Kidney epithelial cell (primary cell): ENCODE results near the gene CTSW. TPM values are rescaled to one million over a fixed set of nuclear protein-coding genes. Genes with fewer than 3 reads are reported as not detected.

Experiments used
- DNase-seq: peaks from one replicate; pipeline ENCODE4 v3.0.0-alpha.2; 2010; ENCODE audit warnings: low read depth
- H3K27me3 ChIP-seq: 2 replicates; pipeline ENCODE4 v1.6.0; 2011; ENCODE audit warnings: low read length; ENCODE audit not compliant: control insufficient read depth, insufficient read depth
- H3K36me3 ChIP-seq: 2 replicates; pipeline ENCODE4 v1.5.1; 2011; ENCODE audit warnings: low read length; ENCODE audit not compliant: control insufficient read depth, insufficient read depth
- H3K4me3 ChIP-seq: 2 replicates; pipeline ENCODE4 v1.5.1; 2011; ENCODE audit warnings: low read depth, mild to moderate bottlenecking, control low read depth, low read length
- CTCF ChIP-seq: IDR thresholded peaks from 2 replicates; pipeline ENCODE4 v1.5.1; 2011; ENCODE audit warnings: mild to moderate bottlenecking, moderate library complexity, low read length, control low read depth, inconsistent platforms; ENCODE audit not compliant: insufficient read depth, poor library complexity, severe bottlenecking
- total RNA-seq: library from RNA; depleted of rRNA; stranded (reverse); fragments of >200 nt; gene quantifications from 2 replicates; pipeline ENCODE4 v1.2.3, GENCODE V29; 2015

CTSW gene
- total RNA-seq, 1 donor from 2014 or later, result not detected

GRCh38 chr11:65873318-65874156, 6.1 kb upstream of the CTSW start:
- DNase-seq, result no peak
- H3K4me3 ChIP-seq, result peak overlapping the region; percentile 72
- no peak for TF ChIP-seq CTCF
- no peaks in the 10 kb centered on the region for H3K27me3 ChIP-seq
- peaks cover 4% of the 10 kb centered on the region for H3K36me3 ChIP-seq

- H3K4me3 ChIP-seq, result no peak overlapping the region
- no peak for DNase-seq
Observed at GRCh38 chr11:65880027-65880426, 390 bp downstream of the CTSW start.

DNA sequence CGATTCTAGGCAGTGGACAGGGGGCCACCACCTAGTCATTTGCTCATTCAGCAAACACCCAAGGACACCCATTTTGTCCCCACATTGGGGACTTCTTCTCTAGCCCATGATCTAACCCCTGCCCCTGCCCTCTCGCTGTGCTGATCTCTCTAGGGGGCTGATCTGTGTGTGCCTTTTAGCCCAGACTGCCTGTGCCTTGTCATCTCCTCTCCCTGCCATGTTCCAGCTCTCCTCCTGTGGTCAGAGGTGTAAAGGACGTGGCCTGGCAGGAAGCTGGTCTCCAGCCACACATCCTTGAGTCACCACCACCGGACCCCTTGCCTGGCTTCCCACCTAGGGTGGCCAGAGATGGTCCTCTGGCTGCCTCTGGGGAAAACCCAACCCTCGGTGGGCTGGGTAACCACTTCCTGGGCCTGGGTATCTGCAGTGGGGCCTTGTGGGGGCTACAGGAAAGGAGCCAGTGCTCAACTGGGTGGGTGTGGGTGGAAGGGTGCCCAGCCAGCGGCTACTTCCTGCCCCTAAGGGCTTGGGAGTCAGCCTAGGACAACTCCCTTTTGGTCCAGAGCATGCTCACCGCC, 1.3 kb downstream of the CTSW start:
- Histone ChIP-seq H3K4me3 (no peak overlapping the region), H3K27me3 (no peaks in the 10 kb centered on the region), H3K36me3 (peaks cover 11% of the 10 kb centered on the region)
- no peak for TF ChIP-seq CTCF
- DNase-seq, result no peak

More at GRCh38 chr11:65880027-65880426, 390 bp downstream of the CTSW start:
- TF ChIP-seq CTCF, result no peak
- Histone ChIP-seq H3K27me3 (no peaks in the 10 kb centered on the region), H3K36me3 (peaks cover 9% of the 10 kb centered on the region)

GRCh38 chr11:65882120-65883057, 2.8 kb downstream of the CTSW start:
- no peak for DNase-seq
- TF ChIP-seq CTCF, result no peak
- H3K36me3 ChIP-seq, result peaks cover 11% of the 10 kb centered on the region

DNA sequence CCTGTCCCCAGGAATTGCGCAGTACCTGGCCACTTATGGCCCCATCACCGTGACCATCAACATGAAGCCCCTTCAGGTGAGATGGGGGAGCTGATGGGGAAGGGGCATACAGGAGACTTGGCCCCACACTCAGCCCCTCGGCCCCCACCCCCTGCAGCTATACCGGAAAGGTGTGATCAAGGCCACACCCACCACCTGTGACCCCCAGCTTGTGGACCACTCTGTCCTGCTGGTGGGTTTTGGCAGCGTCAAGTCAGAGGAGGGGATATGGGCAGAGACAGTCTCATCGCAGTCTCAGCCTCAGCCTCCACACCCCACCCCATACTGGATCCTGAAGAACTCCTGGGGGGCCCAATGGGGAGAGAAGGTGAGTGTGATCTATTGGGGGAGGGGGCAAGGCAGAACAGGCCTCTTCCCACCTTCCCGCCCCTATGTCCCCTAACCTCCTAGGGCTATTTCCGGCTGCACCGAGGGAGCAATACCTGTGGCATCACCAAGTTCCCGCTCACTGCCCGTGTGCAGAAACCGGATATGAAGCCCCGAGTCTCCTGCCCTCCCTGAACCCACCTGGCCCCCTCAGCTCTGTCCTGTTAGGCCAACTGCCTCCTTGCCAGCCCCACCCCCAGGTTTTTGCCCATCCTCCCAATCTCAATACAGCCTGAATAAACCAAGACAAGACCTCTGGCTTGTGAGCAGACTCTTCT, 3.6 kb downstream of the CTSW start:
- no peak for TF ChIP-seq CTCF
- peaks cover 11% of the 10 kb centered on the region for H3K36me3 ChIP-seq
- H3K27me3 ChIP-seq, result no peaks in the 10 kb centered on the region
- no peak overlapping the region for H3K4me3 ChIP-seq
- DNase-seq, result no peak

More at GRCh38 chr11:65882120-65883057, 2.8 kb downstream of the CTSW start:
- no peaks in the 10 kb centered on the region for H3K27me3 ChIP-seq
- H3K4me3 ChIP-seq, result no peak overlapping the region
